Liver (tissue), 9 donors: ENCODE data around the gene SOCS3. TPM values are rescaled to one million over a fixed set of nuclear protein-coding genes. Genes with fewer than 3 reads are reported as not detected.

Experiments
- DNase-seq: peaks from one replicate; pipeline ENCODE4 v3.0.0-alpha.2; 2017; ENCODE audit warnings: low spot score
- H3K27ac ChIP-seq, 2 donors: one replicate each; pipeline ENCODE4 v1.7.0; 2013; ENCODE audit warnings: inconsistent platforms in 2 of 2, low read length in 2 of 2, control low read depth in 1 of 2, low read depth in 1 of 2, mild to moderate bottlenecking in 1 of 2
- H3K27me3 ChIP-seq, 4 donors: one replicate each; pipeline versions ENCODE4 v1.6.1 to v1.7.0; 2013; ENCODE audit warnings: low read length in 3 of 4, inconsistent platforms in 1 of 4, mild to moderate bottlenecking in 1 of 4, moderate library complexity in 1 of 4; ENCODE audit not compliant: control insufficient read depth in 4 of 4, insufficient read depth in 4 of 4
- H3K36me3 ChIP-seq, 4 donors: one replicate each; pipeline versions ENCODE4 v1.6.1 to v1.7.0; 2013; ENCODE audit warnings: low read length in 3 of 4, mild to moderate bottlenecking in 3 of 4, low read depth in 1 of 4, moderate library complexity in 1 of 4; ENCODE audit not compliant: control insufficient read depth in 4 of 4, insufficient read depth in 3 of 4
- H3K4me1 ChIP-seq, 4 donors: one replicate each; pipeline versions ENCODE4 v1.6.1 to v1.7.0; 2013; ENCODE audit warnings: low read length in 3 of 4, mild to moderate bottlenecking in 3 of 4, moderate library complexity in 1 of 4; ENCODE audit not compliant: control insufficient read depth in 4 of 4, insufficient read depth in 4 of 4
- H3K4me3 ChIP-seq, 3 donors: one replicate each; pipeline versions ENCODE4 v1.6.1 to v1.7.0; 2013; ENCODE audit warnings: low read length in 3 of 3, control low read depth in 1 of 3, low read depth in 1 of 3, mild to moderate bottlenecking in 1 of 3
- H3K9ac ChIP-seq, 2 donors: one replicate each; pipeline ENCODE4 v1.7.0; 2013; ENCODE audit warnings: low read length in 2 of 2, mild to moderate bottlenecking in 2 of 2, moderate library complexity in 2 of 2, control low read depth in 1 of 2, low read depth in 1 of 2
- H3K9me3 ChIP-seq, 4 donors: one replicate each; pipeline versions ENCODE4 v1.6.1 to v1.7.0; 2013; ENCODE audit warnings: low read length in 3 of 4; ENCODE audit not compliant: control insufficient read depth in 4 of 4
- CTCF ChIP-seq: fragments of 150-350 bp; IDR thresholded peaks from 2 replicates; pipeline ENCODE4 v1.5.1; 2017; ENCODE audit warnings: improper control_type of control experiment, low read depth, low read length; ENCODE audit not compliant: missing input control
- EGR1 ChIP-seq, 2 donors: IDR thresholded peaks; 2 replicates each; pipeline ENCODE4 v1.6.1; 2016 to 2018; ENCODE audit warnings: antibody characterized with exemption in 2 of 2, low read depth in 2 of 2
- FOXA1 ChIP-seq: IDR thresholded peaks from 2 replicates; pipeline ENCODE4 v1.6.1; 2016; ENCODE audit warnings: antibody characterized with exemption
- FOXA2 ChIP-seq: IDR thresholded peaks from 2 replicates; pipeline ENCODE4 v1.6.1; 2016; ENCODE audit warnings: antibody characterized with exemption
- GABPA ChIP-seq, 2 donors: IDR thresholded peaks in 1 of 2; conservative IDR thresholded peaks in 1 of 2; 2 replicates each; pipeline ENCODE4 v1.6.1; 2016; ENCODE audit warnings: antibody characterized with exemption in 2 of 2, mild to moderate bottlenecking in 1 of 2, moderate library complexity in 1 of 2
- HNF4A ChIP-seq, 2 donors: conservative IDR thresholded peaks; 2 replicates each; pipeline ENCODE4 v1.6.1; 2016; ENCODE audit warnings: antibody characterized with exemption in 2 of 2, mild to moderate bottlenecking in 2 of 2
- HNF4G ChIP-seq: IDR thresholded peaks from 2 replicates; pipeline ENCODE4 v1.6.1; 2016; ENCODE audit warnings: antibody characterized with exemption
- JUND ChIP-seq, 2 donors: IDR thresholded peaks; 2 replicates each; pipeline ENCODE4 v1.6.1; 2016; ENCODE audit warnings: antibody characterized with exemption in 2 of 2
- NR2F2 ChIP-seq: IDR thresholded peaks from 2 replicates; pipeline ENCODE4 v1.6.1; 2016; ENCODE audit warnings: antibody characterized with exemption
- RAD21 ChIP-seq, 2 donors: IDR thresholded peaks; 2 replicates each; pipeline ENCODE4 v1.6.1; 2016; ENCODE audit warnings: antibody characterized with exemption in 2 of 2, mild to moderate bottlenecking in 2 of 2
- RXRA ChIP-seq, 2 donors: IDR thresholded peaks; 2 replicates each; pipeline ENCODE4 v1.6.1; 2017 to 2018; ENCODE audit warnings: antibody characterized with exemption in 2 of 2, mild to moderate bottlenecking in 1 of 2
- SP1 ChIP-seq: IDR thresholded peaks from 2 replicates; pipeline ENCODE4 v1.6.1; 2018; ENCODE audit warnings: antibody characterized with exemption, mild to moderate bottlenecking
- TAF1 ChIP-seq: conservative IDR thresholded peaks from 2 replicates; pipeline ENCODE4 v1.6.1; 2016; ENCODE audit warnings: antibody characterized with exemption, mild to moderate bottlenecking
- YY1 ChIP-seq: IDR thresholded peaks from 2 replicates; pipeline ENCODE4 v1.6.1; 2016; ENCODE audit warnings: antibody characterized with exemption, mild to moderate bottlenecking
- WGBS: extraction: QIAGEN DNeasy Blood & Tissue Kit; methylation state at CpG from one replicate; pipeline ENCODE4 v1.1.7; 2013; 5-methylcytosine and 5-hydroxymethylcytosine counted together
- polyA plus RNA-seq, 2 donors: library from polyadenylated mRNA; stranded (reverse) in 1 of 2; unstranded in 1 of 2; fragments of 200-250 nt in 1 of 2; fragments of >200 nt in 1 of 2; fragmentation: Nextera tagmentation in 1 of 2; extraction: Ambion mirVana in 1 of 2; gene quantifications; one replicate each; pipeline versions ENCODE4 v1.2.1 to v1.2.3, GENCODE V29; 2013 to 2015
- total RNA-seq, 2 donors: library from RNA; depleted of rRNA; stranded (reverse); fragments of >200 nt; gene quantifications; one replicate each; pipeline ENCODE4 v1.2.3, GENCODE V29; 2014
- TF ChIP-seq, protein P1 (sequence below): IDR thresholded peaks from 2 replicates; pipeline ENCODE4 v1.6.1; 2016; ENCODE audit warnings: antibody characterized with exemption
- TF ChIP-seq, protein P2 (sequence below): IDR thresholded peaks from 2 replicates; pipeline ENCODE4 v1.6.1; 2016; ENCODE audit warnings: antibody characterized with exemption, mild to moderate bottlenecking
- TF ChIP-seq, protein P3 (sequence below): IDR thresholded peaks from 2 replicates; pipeline ENCODE4 v1.6.1; 2016; ENCODE audit warnings: antibody characterized with exemption
- donor health status: healthy.
- donor health status: healthy.
- donor health status: healthy.
- donor health status: healthy.
- donor health status: healthy.

SOCS3 gene
- total and polyA plus RNA-seq, 4 donors, result 12.2 to 48.0 (median 18.3) TPM

DNA sequence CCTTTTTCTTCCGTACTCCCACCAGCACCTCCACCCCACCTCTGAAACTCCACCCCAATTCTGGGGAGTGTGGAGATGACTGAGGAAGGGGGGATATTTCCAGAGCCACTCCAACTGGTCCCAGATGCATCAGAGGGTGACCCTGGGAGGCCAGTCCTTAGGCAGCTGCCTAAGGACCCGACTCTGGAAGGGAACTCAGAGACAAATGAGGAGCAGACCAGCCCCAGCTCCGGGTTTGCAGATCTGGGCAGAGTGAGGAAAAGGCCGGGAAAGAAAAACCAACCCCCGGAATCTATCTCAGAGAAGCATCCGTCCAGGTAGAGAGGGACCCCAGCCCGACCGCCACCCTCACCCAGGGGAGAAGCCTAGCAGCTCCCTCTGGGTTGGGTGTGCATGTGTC is 41.5 kb downstream of the SOCS3 start:
- 82% methylated on average over 8 of the region's 8 CpGs for WGBS
- Histone ChIP-seq H3K9ac (no peak overlapping the region), H3K4me1 (peaks cover 8 to 35% (median 15%) of the 10 kb centered on the region in 4 donors), H3K27me3 (no peaks in the 10 kb centered on the region), H3K4me3 (no peak overlapping the region), H3K27ac (no peak overlapping the region), H3K9me3 (no peaks in the 10 kb centered on the region), H3K36me3 (no peaks in the 10 kb centered on the region)
- TF ChIP-seq, protein P1, sequence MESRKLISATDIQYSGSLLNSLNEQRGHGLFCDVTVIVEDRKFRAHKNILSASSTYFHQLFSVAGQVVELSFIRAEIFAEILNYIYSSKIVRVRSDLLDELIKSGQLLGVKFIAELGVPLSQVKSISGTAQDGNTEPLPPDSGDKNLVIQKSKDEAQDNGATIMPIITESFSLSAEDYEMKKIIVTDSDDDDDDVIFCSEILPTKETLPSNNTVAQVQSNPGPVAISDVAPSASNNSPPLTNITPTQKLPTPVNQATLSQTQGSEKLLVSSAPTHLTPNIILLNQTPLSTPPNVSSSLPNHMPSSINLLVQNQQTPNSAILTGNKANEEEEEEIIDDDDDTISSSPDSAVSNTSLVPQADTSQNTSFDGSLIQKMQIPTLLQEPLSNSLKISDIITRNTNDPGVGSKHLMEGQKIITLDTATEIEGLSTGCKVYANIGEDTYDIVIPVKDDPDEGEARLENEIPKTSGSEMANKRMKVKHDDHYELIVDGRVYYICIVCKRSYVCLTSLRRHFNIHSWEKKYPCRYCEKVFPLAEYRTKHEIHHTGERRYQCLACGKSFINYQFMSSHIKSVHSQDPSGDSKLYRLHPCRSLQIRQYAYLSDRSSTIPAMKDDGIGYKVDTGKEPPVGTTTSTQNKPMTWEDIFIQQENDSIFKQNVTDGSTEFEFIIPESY, result no peak
- TF ChIP-seq NR2F2 (no peak), SP1 (no peak), FOXA1 (no peak), FOXA2 (no peak), HNF4G (no peak), RAD21 (IDR thresholded peaks at IDR 0.05) (no peak), EGR1 (IDR thresholded peaks at IDR 0.05; ENCODE audit: low read depth in 2 of 2) (no peak), CTCF (no peak), JUND (IDR thresholded peaks at IDR 0.05) (no peak), GABPA (IDR thresholded peaks at IDR 0.05 in 1 of 2, conservative IDR thresholded peaks at IDR 0.05 in 1 of 2) (no peak), HNF4A (conservative IDR thresholded peaks at IDR 0.05) (no peak), RXRA (IDR thresholded peaks at IDR 0.05) (no peak)
- TF ChIP-seq, protein P2, sequence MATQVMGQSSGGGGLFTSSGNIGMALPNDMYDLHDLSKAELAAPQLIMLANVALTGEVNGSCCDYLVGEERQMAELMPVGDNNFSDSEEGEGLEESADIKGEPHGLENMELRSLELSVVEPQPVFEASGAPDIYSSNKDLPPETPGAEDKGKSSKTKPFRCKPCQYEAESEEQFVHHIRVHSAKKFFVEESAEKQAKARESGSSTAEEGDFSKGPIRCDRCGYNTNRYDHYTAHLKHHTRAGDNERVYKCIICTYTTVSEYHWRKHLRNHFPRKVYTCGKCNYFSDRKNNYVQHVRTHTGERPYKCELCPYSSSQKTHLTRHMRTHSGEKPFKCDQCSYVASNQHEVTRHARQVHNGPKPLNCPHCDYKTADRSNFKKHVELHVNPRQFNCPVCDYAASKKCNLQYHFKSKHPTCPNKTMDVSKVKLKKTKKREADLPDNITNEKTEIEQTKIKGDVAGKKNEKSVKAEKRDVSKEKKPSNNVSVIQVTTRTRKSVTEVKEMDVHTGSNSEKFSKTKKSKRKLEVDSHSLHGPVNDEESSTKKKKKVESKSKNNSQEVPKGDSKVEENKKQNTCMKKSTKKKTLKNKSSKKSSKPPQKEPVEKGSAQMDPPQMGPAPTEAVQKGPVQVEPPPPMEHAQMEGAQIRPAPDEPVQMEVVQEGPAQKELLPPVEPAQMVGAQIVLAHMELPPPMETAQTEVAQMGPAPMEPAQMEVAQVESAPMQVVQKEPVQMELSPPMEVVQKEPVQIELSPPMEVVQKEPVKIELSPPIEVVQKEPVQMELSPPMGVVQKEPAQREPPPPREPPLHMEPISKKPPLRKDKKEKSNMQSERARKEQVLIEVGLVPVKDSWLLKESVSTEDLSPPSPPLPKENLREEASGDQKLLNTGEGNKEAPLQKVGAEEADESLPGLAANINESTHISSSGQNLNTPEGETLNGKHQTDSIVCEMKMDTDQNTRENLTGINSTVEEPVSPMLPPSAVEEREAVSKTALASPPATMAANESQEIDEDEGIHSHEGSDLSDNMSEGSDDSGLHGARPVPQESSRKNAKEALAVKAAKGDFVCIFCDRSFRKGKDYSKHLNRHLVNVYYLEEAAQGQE, result no peak
- no peak for DNase-seq

DNA sequence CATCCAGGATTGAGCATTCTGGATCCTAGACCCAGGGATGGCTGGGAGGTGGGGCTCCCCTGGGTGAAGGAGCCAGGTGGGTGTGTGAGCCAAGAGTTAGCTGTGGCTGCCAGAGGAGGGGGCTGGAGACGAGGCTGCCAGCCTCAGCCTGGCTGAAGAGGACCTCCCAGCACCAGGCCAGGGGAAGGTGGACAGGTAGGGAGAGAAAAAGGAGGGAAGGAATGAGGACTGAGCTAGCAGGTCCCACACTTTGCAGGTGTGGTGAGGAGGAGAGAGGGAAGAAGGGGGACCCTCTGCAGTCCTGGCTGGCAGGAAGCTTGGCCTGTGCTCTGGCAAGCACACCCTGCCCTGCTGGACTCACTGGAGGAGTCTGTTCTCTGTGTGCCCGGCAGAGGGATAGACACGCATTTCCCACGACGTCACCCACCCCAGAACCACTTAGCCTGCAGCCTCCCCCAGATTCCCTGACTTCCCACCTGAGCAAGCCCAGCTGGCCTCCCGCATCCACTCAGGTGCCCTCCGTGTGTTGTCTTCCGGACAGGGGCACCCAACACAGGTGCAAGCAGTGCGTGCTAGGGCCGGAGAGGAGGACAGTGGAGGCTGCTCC is 42.0 kb downstream of the SOCS3 start:
- H3K9me3 ChIP-seq, result no peaks in the 10 kb centered on the region
- H3K27ac ChIP-seq, result no peak overlapping the region
- H3K27me3 ChIP-seq, result no peaks in the 10 kb centered on the region
- no peaks in the 10 kb centered on the region for H3K36me3 ChIP-seq
- DNase-seq, result no peak
- WGBS, result 84% methylated on average over 10 of the region's 10 CpGs
- no peak overlapping the region for H3K9ac ChIP-seq
- no peak overlapping the region for H3K4me3 ChIP-seq
- H3K4me1 ChIP-seq, result peaks cover 8 to 35% (median 15%) of the 10 kb centered on the region in 4 donors
- TF ChIP-seq RXRA (IDR thresholded peaks at IDR 0.05) (no peak), GABPA (IDR thresholded peaks at IDR 0.05 in 1 of 2, conservative IDR thresholded peaks at IDR 0.05 in 1 of 2) (no peak), NR2F2 (no peak), HNF4G (no peak), FOXA1 (no peak), RAD21 (IDR thresholded peaks at IDR 0.05) (no peak), YY1 (no peak), TAF1 (no peak)
- TF ChIP-seq, protein P3, sequence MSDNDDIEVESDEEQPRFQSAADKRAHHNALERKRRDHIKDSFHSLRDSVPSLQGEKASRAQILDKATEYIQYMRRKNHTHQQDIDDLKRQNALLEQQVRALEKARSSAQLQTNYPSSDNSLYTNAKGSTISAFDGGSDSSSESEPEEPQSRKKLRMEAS, result no peak
- TF ChIP-seq, protein P1, result no peak
- TF ChIP-seq, protein P2, result no peak
